Left lung (tissue), 10 donors: ENCODE results near the gene KCTD5. TPM values are rescaled to one million over a fixed set of nuclear protein-coding genes. Genes with fewer than 3 reads are reported as not detected.

Experiments used
- ATAC-seq: fragments of 200-7000 bp; cut with Tn5 transposase; one replicate; pipeline ENCODE4 v1.9.1; 2020; ENCODE audit warnings: moderate library complexity
- DNase-seq, 4 donors: peaks; one replicate each; pipeline ENCODE4 v3.0.0-alpha.2; 2013 to 2020
- H3K27ac ChIP-seq, 2 donors: fragments of 200-600 bp; sonication (generic) in 1 of 2; one replicate each; pipeline versions ENCODE4 v1.5.0 to v1.8.0; 2020 to 2021
- H3K27me3 ChIP-seq, 2 donors: fragments of 200-600 bp; sonication (generic) in 1 of 2; one replicate each; pipeline versions ENCODE4 v1.5.0 to v1.8.0; 2020 to 2021
- H3K36me3 ChIP-seq, 2 donors: fragments of 200-600 bp; sonication (generic) in 1 of 2; one replicate each; pipeline versions ENCODE4 v1.5.0 to v1.8.0; 2020 to 2021
- H3K4me1 ChIP-seq, 2 donors: fragments of 200-600 bp; one replicate each; pipeline ENCODE4 v1.8.0; 2021
- H3K4me3 ChIP-seq, 2 donors: fragments of 200-600 bp; sonication (generic) in 1 of 2; one replicate each; pipeline versions ENCODE4 v1.5.0 to v1.8.0; 2020 to 2021; ENCODE audit warnings: mild to moderate bottlenecking in 1 of 2
- H3K9me3 ChIP-seq, 2 donors: fragments of 200-600 bp; sonication (generic) in 1 of 2; one replicate each; pipeline versions ENCODE4 v1.5.0 to v1.8.0; 2020 to 2021
- intact Hi-C, 2 donors: fragments of 100-400 bp; cut with DNase I; formaldehyde crosslinking; loops; one replicate each; pipeline versions ENCODE4 v1.11.2 to v1.14.2; 2022
- polyA plus RNA-seq, 6 donors: library from polyadenylated mRNA; unstranded; fragments of 120-200 nt; gene quantifications; one replicate each; pipeline ENCODE4 v1.2.1, GENCODE V29; 2013; ENCODE audit not compliant: insufficient read length in 6 of 6
- total RNA-seq, 2 donors: library from RNA; stranded (reverse); fragmentation: NEBNext Ultra II Directional; extraction: Animal tissue kit (Norgen Biotek cat#: 25700); gene quantifications; one replicate each; pipeline ENCODE4 v1.2.1, GENCODE V29; 2021
- TF ChIP-seq, protein P1 (sequence below), 2 donors: fragments of 200-600 bp; sonication (generic) in 1 of 2; IDR thresholded peaks; one replicate each; pipeline versions ENCODE4 v1.5.0 to v1.8.0; 2021; ENCODE audit warnings: antibody characterized with exemption in 2 of 2
- donor health status: DM: no; HTN: yes; CAD: no.
- donor health status: DM: no; HTN: no; CAD: no.

KCTD5 gene
- total and polyA plus RNA-seq, 8 donors, result 18.4 to 28.3 (median 21.4) TPM

DNA sequence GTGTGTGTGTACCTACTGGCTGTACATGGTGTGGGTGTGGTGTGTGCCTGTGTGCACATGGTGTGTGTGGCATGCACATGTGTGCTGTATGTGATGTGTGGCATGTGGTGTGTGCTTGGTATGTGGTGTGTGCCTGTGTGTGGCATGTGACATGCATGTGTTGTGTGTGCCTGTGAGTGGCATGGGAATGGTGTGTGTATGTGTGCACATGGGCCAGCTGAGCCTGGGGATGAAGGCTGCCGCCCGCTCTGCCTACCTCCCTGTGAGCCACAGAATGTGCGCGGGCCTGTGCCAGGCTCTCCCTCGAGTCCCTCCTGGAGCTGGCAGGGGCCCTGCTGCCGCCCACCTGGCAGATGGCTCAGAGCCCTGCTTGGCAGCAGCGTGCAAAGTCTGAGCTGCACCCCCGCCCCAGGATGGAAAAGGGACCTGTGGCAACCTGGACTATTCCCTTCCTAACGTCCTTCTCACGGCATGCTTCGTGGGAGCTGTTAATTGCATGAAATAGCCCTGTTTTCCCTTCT lies 28.4 kb downstream of the KCTD5 start:
- H3K27ac ChIP-seq, result no peak overlapping the region
- peaks cover 4% of the 10 kb centered on the region in 2 donors for H3K4me1 ChIP-seq
- DNase-seq (peak in 1 of 4 donors; percentile 73), ATAC-seq (no peak)
- H3K4me3 ChIP-seq, result no peak overlapping the region
- H3K27me3 ChIP-seq, result peaks cover 0 to 15% of the 10 kb centered on the region in 2 donors
- peaks cover 0 to 45% of the 10 kb centered on the region in 2 donors for H3K36me3 ChIP-seq
- intact Hi-C loops, result no loop called here
- TF ChIP-seq, protein P1, sequence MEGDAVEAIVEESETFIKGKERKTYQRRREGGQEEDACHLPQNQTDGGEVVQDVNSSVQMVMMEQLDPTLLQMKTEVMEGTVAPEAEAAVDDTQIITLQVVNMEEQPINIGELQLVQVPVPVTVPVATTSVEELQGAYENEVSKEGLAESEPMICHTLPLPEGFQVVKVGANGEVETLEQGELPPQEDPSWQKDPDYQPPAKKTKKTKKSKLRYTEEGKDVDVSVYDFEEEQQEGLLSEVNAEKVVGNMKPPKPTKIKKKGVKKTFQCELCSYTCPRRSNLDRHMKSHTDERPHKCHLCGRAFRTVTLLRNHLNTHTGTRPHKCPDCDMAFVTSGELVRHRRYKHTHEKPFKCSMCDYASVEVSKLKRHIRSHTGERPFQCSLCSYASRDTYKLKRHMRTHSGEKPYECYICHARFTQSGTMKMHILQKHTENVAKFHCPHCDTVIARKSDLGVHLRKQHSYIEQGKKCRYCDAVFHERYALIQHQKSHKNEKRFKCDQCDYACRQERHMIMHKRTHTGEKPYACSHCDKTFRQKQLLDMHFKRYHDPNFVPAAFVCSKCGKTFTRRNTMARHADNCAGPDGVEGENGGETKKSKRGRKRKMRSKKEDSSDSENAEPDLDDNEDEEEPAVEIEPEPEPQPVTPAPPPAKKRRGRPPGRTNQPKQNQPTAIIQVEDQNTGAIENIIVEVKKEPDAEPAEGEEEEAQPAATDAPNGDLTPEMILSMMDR (IDR thresholded peaks at IDR 0.05), result no peak
- no peaks in the 10 kb centered on the region for H3K9me3 ChIP-seq

DNA sequence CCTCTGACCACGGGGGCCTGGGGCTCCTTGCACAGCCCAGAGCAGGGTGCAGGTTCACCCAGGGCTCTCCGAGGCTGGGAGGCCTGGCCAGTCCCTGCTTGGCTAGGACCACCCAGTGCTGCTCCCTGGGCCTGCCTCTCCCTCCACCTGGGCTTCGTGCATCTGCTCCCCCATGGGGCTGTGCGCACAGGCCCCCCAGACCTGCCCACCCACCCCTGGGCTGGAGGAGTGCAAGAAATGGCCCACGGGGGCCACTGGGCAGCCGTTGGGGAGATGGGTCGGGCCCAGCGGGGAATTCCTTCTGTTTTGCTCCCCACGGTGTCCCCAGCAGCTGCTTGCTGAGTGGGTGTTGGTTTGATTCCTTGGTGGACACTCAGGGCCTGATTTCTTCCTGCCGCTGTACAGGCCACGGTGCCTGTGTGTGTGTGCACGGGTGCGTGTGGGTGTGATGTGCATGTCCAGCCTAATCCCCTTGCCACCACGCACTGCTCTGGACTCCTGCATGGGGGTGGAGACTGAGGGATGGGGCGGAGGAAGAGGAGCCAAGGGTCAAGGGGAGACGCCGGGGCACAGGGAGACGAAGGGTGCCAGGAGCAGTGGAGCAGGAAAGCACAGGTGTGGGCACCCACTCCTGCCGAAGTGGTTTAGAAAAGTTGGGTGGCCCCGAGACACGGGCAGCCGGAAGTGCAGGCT lies 29.2 kb downstream of the KCTD5 start:
- H3K9me3 ChIP-seq, result no peaks in the 10 kb centered on the region
- H3K36me3 ChIP-seq, result peaks cover 0 to 38% of the 10 kb centered on the region in 2 donors
- H3K4me3 ChIP-seq, result no peak overlapping the region
- no peak overlapping the region for H3K27ac ChIP-seq
- ATAC-seq (no peak), DNase-seq (no peak)
- intact Hi-C loops, result no loop called here
- peaks cover 4 to 6% of the 10 kb centered on the region in 2 donors for H3K4me1 ChIP-seq
- H3K27me3 ChIP-seq, result peaks cover 0 to 23% of the 10 kb centered on the region in 2 donors
- TF ChIP-seq, protein P1 (IDR thresholded peaks at IDR 0.05), result no peak

DNA sequence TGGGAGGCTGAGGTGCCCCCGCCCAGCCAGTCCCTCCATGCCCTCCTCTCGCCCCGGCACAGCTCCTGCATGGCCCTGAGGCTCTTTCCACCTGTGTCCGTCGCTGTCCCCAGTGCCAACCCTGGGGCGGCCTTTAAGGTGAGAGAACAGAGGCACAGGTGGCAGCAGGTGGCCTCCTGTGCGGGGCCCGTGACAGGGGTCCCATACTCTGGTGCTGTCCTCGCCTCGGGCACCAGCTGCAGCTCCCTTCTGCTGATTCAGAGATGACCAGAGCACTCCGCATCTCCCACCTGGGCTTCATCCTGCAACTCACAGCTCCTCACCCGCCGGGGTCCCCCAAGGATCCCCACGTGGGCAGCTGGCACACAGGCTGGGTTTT lies 29.7 kb downstream of the KCTD5 start:
- DNase-seq (no peak), ATAC-seq (no peak)
- H3K36me3 ChIP-seq, result peaks cover 0 to 32% of the 10 kb centered on the region in 2 donors
- H3K27ac ChIP-seq, result no peak overlapping the region
- H3K9me3 ChIP-seq, result no peaks in the 10 kb centered on the region
- TF ChIP-seq, protein P1 (IDR thresholded peaks at IDR 0.05), result no peak
- H3K27me3 ChIP-seq, result peaks cover 0 to 26% of the 10 kb centered on the region in 2 donors
- peaks cover 4 to 6% of the 10 kb centered on the region in 2 donors for H3K4me1 ChIP-seq
- intact Hi-C loops, result no loop called here
- H3K4me3 ChIP-seq, result no peak overlapping the region

DNA sequence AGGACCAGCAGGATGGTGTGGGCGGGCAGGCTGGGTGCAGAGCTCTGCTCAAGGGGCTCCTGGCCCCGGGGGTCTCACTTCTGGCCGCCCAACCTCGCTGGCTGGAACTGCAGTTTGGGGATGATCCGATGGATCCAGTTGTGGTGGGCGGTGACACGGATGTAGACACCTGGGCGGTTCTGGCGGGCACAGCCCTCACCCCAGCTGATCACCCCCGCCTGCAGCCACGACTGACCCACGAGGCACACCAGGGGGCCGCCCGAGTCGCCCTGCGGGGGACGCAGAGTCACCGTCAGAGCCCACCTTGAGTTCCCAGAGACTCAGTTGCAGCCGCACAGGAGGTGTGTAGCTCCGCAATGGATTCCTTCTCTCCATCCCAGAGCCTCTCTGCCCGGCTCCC lies 30.2 kb downstream of the KCTD5 start:
- H3K4me1 ChIP-seq, result peaks cover 4 to 6% of the 10 kb centered on the region in 2 donors
- no peaks in the 10 kb centered on the region for H3K9me3 ChIP-seq
- DNase-seq (peak in 1 of 4 donors; percentile 70), ATAC-seq (no peak)
- intact Hi-C loops, result no loop called here
- peaks cover 0 to 28% of the 10 kb centered on the region in 2 donors for H3K36me3 ChIP-seq
- peaks cover 0 to 26% of the 10 kb centered on the region in 2 donors for H3K27me3 ChIP-seq
- H3K27ac ChIP-seq, result no peak overlapping the region
- no peak overlapping the region for H3K4me3 ChIP-seq
- TF ChIP-seq, protein P1 (IDR thresholded peaks at IDR 0.05), result no peak

DNA sequence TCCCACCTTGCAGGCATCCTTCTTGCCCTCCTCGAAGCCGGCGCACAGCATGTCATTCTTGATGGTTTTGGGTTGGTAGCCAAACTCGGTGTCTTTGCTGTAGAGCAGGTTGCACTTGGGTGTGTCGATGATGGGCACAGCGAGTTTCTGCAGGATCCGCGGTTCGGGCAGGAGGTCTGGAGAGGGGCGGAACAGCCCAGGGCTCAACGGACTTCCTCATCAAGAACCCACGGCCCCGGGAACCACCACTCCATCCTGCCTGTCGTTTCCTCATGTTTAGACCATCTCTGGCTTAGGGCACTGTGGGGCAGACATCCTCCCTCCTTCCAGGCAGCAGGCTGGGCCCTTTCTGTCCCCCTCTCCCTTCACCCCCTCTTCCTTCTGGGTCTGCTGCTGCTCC lies 31.2 kb downstream of the KCTD5 start:
- ATAC-seq (no peak), DNase-seq (no peak)
- H3K4me3 ChIP-seq, result no peak overlapping the region
- no peak overlapping the region for H3K27ac ChIP-seq
- TF ChIP-seq, protein P1 (IDR thresholded peaks at IDR 0.05), result no peak
- H3K4me1 ChIP-seq, result peaks cover 4 to 6% of the 10 kb centered on the region in 2 donors
- intact Hi-C loops, result no loop called here
- peaks cover 0 to 26% of the 10 kb centered on the region in 2 donors for H3K27me3 ChIP-seq
- peaks cover 0 to 18% of the 10 kb centered on the region in 2 donors for H3K36me3 ChIP-seq
- H3K9me3 ChIP-seq, result no peaks in the 10 kb centered on the region
